ENCODE results near the gene TPM4.

The TPM4 gene

DNA sequence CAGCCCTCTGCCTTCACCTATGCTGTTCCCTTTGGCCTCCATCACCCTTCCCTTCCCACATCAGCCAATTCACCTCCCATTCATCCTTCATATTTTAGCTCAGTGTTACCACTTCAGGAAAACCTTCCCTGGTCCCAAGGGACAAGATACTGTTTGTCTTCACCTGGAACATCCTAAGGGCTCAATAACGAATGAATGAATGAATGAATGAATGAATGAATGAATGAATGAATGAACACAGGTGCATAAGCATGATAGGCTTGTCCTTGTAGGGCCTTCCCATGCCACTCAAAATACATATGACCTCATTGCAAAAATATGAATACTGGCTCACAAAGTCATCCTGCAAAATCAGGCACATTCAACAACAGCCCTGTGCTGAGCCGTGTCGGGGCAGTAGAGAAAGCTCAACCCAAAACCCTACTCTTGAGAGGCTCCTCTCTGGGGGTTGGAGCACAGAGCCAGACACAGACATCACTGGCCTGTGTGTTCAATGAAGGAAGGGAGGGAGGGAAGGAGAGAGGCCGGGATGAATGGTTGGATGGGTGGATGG lies 33.7 kb upstream of the TPM4 start:
- no peak for DNase-seq

- no peak for DNase-seq
Observed at GRCh38 chr19:16043156-16043757, 33.0 kb upstream of the TPM4 start.

DNA sequence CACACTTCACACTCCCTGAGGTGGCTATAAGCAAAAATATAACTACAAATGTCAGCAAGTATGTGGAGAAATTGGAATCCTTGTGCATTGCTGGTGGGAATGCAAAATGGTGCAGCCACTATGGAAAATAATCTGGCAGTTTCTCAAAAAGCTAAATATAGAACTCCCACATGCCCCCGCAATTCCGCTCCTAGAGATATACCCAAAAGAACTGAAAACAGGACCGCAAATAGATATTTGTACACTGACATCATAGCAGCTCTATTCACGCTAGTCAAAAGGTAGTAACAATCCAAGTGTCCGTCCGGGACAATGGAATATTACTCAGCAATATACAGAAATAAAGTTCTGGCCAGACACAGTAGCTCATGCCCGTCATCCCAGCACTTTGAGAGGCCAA lies 31.5 kb upstream of the TPM4 start:
- DNase-seq = no peak

DNA sequence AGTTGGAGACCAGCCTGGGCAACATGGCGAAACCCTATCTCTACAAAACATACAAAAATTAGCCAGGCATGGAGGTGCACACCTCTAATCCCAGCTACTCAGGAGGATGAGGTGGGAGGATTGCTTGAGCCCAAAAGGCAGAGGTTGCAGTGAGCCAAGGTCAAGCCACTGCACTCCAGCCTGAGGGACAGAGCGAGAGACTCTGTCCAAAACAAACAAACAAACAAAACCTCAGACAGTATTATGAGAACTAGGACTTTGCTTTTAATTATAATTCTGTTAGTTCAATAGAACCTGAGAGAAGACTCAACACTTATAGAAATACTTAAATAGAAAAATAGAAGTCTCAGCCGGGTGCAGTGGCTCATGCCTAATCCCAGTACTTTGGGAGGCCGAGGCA lies 31.1 kb upstream of the TPM4 start:
- no peak for DNase-seq

DNA sequence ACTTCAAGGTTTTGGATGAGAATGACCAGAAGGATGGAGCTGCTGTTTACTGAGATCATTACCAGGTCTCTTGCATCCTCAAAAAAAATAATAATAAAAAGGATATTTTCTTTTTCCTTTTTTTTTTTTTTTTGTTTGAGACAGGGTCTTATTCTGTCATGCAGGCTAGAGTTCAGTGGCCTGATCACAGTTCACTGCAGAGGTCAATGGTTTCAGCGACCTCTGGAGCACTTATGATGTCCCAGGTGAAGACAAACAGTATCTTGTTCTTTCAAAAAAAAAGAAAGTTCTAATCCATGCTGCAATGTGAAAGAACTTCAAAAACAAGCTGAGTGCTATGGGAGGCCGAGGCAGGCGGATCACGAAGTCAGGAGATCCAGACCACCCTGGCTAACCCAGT lies 30.4 kb upstream of the TPM4 start:
- DNase-seq = no peak

- DNase-seq = no peak
Observed at GRCh38 chr19:16048583-16048982, 27.7 kb upstream of the TPM4 start.

DNA sequence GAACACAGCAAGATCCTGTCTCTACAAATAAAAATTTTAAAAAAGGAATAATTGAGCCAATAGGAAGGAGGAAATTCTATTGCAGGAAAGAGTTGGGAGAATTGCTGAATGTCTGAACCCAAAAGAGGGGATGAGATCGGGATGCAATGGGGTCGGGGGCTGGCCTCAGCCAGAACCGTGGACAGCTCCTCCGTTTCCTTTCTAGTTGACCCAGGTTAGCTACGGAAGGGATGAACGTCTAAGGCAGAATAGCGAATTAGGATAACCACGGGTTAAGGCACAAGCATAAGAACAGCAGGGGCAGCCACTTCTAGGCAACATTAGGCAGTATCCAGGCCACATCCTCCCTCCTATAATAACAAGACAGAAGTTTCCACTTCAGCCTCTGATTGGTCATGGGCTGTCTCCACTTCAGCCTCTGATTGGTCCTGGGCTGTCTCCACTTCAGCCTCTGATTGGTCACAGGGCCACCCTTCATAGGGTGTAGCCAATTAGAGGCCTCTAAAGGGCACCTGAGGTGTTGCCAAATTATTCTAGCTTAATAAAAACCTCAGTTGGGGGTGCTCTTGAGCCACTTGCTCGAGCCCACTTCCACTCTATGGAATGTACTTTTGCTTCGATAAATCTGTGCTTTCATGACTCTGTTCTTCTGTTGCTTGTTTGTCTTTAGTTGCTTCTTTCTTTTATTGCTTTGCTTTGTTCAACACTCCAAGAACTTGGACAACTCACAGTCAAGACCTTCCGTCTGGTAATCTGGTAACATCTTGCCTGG lies 24.9 kb upstream of the TPM4 start:
- DNase-seq = no peak

- no peak for DNase-seq
Observed at GRCh38 chr19:16052353-16052752, 23.9 kb upstream of the TPM4 start.

DNA sequence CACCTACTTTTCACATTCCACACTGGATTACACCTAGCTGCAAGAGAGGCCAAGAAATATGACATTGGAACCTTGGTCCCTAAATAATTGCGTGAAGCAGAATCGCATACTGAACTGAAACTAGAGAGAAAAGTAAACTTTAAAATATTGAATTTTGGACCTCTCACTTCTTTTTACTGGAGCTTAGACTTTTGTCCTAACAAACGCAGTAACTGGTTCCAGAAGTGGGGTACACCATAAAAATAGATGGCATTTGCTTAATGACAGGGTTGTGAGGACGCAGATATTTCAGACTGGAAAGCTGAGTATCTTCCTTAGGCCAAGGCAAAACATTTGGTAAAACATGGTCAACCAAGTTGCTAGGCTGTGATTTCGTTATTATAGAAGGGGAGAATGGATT lies 19.2 kb upstream of the TPM4 start:
- no peak for DNase-seq

DNA sequence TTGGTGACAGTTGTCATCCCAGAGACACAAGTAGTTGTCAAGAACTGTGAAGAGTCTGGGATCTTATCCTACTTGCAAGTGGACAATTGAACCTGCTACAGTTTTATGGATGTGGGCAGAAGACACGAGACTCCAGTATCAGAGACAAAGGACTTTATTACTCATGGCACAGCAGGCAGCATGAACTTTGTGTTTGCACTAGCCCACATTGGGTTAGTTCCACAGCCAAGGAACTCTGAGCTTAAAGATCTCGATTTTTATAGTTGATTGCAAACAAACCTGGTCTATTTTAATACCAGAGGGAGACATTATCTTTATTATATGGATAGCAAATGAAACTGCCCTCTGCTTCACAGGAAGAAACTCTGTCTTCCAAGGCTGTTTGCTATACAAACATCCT lies 16.0 kb upstream of the TPM4 start:
- no peak for DNase-seq

- DNase-seq = no peak
Observed at GRCh38 chr19:16061943-16062342, 14.4 kb upstream of the TPM4 start.

GRCh38 chr19:16062789-16063188 lies 13.5 kb upstream of the TPM4 start:
- no peak for DNase-seq

GRCh38 chr19:16064209-16064889 lies 11.9 kb upstream of the TPM4 start:
- DNase-seq = no peak

DNA sequence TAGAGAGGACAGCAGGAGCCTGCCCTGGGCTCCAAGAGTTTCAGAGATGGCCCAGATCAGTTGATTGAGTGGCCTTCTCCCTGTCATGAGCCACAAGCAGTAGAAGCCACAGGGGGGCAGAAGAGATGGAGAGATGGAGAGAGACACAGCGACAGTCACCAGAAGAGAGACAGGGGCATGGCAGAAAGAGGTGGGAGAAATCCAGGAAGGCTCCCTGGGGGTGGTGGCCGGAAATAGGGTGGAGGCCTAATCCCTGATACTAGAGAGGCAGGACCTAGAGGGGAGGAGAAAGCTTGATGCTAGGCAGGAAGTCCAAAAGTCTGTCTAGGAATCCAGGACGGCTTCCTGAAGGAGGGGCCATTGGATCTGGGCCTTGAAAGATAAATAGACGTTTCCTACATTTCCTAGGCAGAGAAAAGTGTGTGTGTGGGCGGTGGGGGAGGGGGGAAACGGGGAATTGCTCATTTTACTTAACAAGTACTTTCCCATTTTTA lies 9.6 kb upstream of the TPM4 start:
- DNase-seq = no peak

DNA sequence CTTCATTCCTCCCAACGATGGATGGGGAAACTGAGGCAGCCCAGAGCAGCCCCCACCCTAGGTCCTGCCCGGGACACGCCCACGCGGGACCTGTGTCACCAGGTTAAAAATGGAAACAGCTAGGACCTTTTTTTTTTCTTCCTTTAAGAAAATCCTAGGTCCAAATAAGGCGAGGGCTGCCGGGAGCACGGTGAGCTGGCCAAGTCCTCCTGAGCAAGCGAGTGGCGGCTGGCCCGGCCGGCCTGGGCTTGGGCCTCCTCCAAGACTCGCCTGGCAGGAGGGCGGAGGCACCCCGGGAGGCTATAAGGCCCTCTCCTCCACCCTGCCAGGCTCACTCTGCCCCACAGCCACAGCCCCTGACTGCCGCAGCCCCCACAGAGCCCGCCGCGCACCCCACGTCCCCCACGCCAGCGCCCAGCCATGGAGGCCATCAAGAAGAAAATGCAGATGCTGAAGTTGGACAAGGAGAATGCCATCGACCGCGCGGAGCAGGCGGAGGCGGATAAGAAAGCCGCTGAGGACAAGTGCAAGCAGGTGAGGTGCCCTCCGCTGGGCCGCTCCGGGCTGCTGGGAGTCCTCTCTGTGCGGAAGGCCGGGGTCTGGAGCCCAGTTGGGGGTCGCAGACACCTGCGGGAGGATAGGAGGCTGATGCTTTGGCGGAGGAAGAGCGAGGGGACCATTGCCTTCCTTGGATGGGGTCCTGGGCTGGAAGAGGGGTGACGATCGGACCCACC lies 8.9 kb upstream of the TPM4 start:
- DNase-seq = no peak

- DNase-seq = no peak
Observed at GRCh38 chr19:16068696-16069259, 7.5 kb upstream of the TPM4 start.

- DNase-seq = no peak
Observed at GRCh38 chr19:16069813-16070365, 6.4 kb upstream of the TPM4 start.

DNA sequence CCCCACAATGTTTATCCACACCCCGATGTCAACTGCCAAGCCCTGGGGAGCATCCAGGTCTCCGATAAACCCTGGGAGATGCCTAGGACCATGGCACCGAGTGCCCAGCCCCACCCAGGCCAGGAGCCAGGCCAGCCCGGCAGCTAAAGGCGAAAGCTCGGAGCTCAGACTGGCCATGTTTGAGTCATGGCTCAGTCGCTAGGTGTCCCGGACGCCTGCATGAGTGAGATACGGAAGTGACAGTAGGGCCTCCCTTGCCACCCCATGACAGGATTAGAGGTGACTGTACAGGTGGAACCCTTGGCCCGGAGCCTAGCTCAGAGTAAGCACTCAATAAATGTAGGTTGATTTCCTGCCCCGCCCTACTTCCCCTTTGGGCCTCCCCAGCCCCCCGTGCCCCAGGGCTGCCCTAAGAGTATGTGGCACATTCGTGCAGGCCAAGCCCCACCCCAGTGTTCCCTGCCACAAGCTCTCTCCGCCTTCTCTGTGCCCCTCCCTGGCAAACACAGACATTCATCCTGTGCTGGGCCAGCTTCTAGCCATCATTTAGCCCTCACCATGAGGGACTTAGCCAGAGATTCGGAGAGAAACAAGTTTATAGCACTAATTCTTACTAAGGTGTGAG lies 5.8 kb upstream of the TPM4 start:
- DNase-seq = no peak

DNA sequence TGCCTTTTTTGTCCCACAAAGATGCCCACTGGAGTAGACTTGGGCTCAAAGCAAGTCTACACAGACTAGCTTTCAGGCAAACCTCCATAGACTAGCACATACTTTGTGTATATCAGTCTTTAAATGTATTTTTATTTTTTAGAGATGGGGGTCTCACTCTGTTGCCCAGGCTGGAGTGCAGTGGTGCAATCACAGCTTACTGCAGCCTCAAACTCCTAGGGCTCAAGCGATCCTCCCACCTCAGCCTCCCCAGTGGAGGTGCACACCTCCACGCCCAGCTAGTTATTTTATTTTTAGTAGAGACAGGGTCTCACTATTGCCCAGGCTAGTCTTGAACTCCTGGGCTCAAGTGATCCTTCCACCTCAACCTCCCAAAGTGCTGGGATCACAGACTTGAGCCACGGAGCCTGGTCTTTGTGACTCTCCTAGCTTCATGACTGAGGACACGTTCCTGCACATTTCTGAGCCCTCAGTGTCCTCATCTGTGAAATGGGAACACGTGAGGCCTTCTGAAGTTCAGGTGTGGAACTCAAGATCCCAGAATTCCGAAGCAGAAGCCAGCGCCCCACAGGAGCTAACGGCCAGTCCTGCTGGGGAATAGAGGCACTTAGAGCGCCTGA lies 5.1 kb upstream of the TPM4 start:
- no peak for DNase-seq

- no peak for DNase-seq
Observed at GRCh38 chr19:16073481-16073880, 2.8 kb upstream of the TPM4 start.

DNA sequence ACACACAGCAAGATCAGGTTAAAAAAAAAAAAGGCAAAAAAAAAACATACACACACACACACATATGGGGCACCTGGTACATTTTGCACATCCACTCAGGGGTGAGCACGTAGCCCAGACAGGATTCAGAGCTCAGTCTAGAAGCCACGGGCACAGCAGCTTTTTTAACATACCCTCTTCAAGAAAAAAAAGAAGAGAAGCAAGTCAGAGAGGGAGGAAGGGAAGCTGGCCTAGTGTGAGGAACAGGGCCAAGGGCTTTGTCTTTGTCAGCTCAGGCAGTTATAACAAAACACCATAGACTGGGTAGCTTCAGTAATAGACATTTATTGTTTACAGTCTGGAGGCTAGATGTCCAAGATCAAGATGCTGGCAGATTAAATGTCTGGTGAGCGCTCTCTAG lies 2.3 kb upstream of the TPM4 start:
- no peak for DNase-seq

Data from NCI-H146 (cell line).